ENCODE data around the gene CLIC5. TPM values are rescaled to one million over a fixed set of nuclear protein-coding genes. Genes with fewer than 3 reads are reported as not detected.

The CLIC5 gene
- total RNA-seq, 3 donors from 2014 or later = 3.4 to 5.4 (median 4.9) TPM

DNA sequence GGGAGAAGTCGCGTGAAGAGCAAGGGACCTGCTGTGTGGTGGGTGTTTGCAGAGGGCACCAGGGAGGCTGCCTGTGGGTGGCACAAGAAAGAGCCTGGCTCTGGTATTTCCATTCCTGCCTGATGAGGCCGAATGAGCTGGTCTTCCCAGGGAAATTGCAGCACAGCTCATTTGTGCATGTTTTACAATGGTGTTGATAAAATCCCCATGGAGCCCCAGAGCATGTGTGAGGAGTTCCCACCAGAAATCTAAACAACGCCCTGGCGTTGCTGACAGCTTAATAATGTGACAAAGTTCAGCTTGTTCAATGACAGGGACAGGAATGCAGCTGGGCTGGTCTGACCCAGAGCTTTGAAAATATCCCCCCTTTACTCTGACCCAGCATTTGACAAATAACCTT, 135.5 kb downstream of the CLIC5 start:
- Histone ChIP-seq H3K36me3 (no peaks in the 10 kb centered on the region), H3K4me3 (no peak overlapping the region), H3K27ac (no peak overlapping the region), H3K9me3 (no peaks in the 10 kb centered on the region), H3K27me3 (no peaks in the 10 kb centered on the region), H3K4me1 (no peaks in the 10 kb centered on the region)
- TF ChIP-seq POLR2A (IDR thresholded peaks at IDR 0.05) (no peak), CTCF (IDR thresholded peaks at IDR 0.05) (no peak), POLR2AphosphoS5 (IDR thresholded peaks at IDR 0.05) (no peak)
- intact Hi-C loops (cut with DNase I; ENCODE audit: low total_unique reads) = no loop called here
- DNase-seq (ENCODE audit: low spot score in 2 of 2) = no peak

- no peak for DNase-seq (ENCODE audit: low spot score in 2 of 2)
- Histone ChIP-seq H3K27ac (no peak overlapping the region), H3K4me1 (no peaks in the 10 kb centered on the region), H3K36me3 (no peaks in the 10 kb centered on the region), H3K4me3 (no peak overlapping the region), H3K9me3 (no peaks in the 10 kb centered on the region), H3K27me3 (no peaks in the 10 kb centered on the region)
- no peak for TF ChIP-seq POLR2AphosphoS5 (IDR thresholded peaks at IDR 0.05)
- TF ChIP-seq POLR2A (IDR thresholded peaks at IDR 0.05) = no peak
- TF ChIP-seq CTCF (IDR thresholded peaks at IDR 0.05) = no peak
- intact Hi-C loops (cut with DNase I; ENCODE audit: low total_unique reads) = no loop called here
Observed at GRCh38 chr6:45877970-45878590, 137.6 kb downstream of the CLIC5 start.

DNA sequence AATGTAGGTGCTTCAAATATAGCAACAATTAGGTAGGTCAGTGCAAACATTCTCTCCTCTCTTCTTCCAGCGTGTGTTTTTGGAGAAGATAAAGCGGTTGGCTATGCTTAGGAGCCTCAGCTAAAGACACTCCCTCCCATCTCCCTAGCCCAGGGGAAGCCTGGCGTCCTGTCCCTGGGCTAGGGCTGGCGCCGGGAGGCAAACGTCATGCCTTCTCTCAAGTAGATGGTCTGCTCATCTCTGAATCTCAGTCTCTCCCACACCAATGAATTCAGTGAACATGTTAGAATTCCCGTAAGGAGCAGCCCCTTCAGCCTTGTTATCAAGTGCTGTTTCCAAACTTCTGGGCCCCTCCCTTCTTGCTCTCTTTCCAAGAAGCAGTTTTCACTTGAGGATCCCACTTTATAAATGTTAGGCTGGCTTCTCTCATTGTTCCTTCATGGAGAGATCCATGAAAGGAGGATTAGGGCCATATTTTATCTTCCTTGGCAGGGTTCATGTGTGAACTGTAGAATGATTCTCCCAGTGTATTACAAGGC, 142.8 kb downstream of the CLIC5 start:
- no peaks in the 10 kb centered on the region for H3K9me3 ChIP-seq
- DNase-seq (ENCODE audit: low spot score in 2 of 2) = no peak
- H3K4me3 ChIP-seq = no peak overlapping the region
- no peak for TF ChIP-seq POLR2AphosphoS5 (IDR thresholded peaks at IDR 0.05)
- no peak for TF ChIP-seq CTCF (IDR thresholded peaks at IDR 0.05)
- TF ChIP-seq POLR2A (IDR thresholded peaks at IDR 0.05) = no peak
- intact Hi-C loops (cut with DNase I; ENCODE audit: low total_unique reads) = no loop called here
- H3K36me3 ChIP-seq = no peaks in the 10 kb centered on the region
- peak overlapping the region in 1 of 2 donors; percentile 27 for H3K27ac ChIP-seq
- H3K4me1 ChIP-seq = no peaks in the 10 kb centered on the region
- no peaks in the 10 kb centered on the region for H3K27me3 ChIP-seq

DNA sequence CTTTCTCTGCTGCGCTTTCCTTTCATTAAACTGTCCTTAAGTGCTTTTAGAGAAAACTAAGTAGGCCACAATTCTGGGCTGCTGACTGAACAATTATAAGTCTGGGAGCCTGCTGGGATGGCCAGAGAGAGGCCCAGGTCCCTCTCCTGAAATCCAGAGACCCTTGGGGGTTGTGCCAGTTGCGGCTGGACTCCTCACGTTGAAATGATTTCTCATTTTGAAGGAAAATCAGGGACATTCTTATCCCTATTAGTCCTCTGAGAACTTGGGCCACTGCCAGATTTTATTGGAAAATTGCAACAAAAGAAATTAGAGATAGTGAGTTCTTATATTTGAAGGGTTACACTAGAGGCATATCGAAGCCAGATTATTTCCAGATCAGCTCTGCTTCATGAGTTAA, 145.1 kb downstream of the CLIC5 start:
- intact Hi-C loops (cut with DNase I; ENCODE audit: low total_unique reads) = no loop called here
- Histone ChIP-seq H3K4me1 (no peaks in the 10 kb centered on the region), H3K27ac (peak overlapping the region in 1 of 2 donors; percentile 23), H3K27me3 (no peaks in the 10 kb centered on the region), H3K9me3 (no peaks in the 10 kb centered on the region), H3K4me3 (no peak overlapping the region), H3K36me3 (no peaks in the 10 kb centered on the region)
- TF ChIP-seq CTCF (IDR thresholded peaks at IDR 0.05) (no peak), POLR2AphosphoS5 (IDR thresholded peaks at IDR 0.05) (no peak), POLR2A (IDR thresholded peaks at IDR 0.05) (no peak)
- DNase-seq (ENCODE audit: low spot score in 2 of 2) = no peak

GRCh38 chr6:45864651-45865050, 151.0 kb downstream of the CLIC5 start:
- no peaks in the 10 kb centered on the region for H3K9me3 ChIP-seq
- no peaks in the 10 kb centered on the region for H3K4me1 ChIP-seq
- intact Hi-C loops (cut with DNase I; ENCODE audit: low total_unique reads) = no loop called here
- no peak for TF ChIP-seq POLR2A (IDR thresholded peaks at IDR 0.05)
- TF ChIP-seq CTCF (IDR thresholded peaks at IDR 0.05) = no peak
- no peaks in the 10 kb centered on the region for H3K27me3 ChIP-seq
- H3K36me3 ChIP-seq = no peaks in the 10 kb centered on the region
- no peak for DNase-seq (ENCODE audit: low spot score in 2 of 2)
- no peak overlapping the region for H3K4me3 ChIP-seq
- no peak overlapping the region for H3K27ac ChIP-seq
